CD4-positive, CD25-positive, alpha-beta regulatory T cell (primary cell): ENCODE measurements around the gene NHERF1. TPM values are rescaled to one million over a fixed set of nuclear protein-coding genes. Genes with fewer than 3 reads are reported as not detected.

ENCODE experiments used
- polyA plus RNA-seq, 4 donors: library from polyadenylated mRNA; unstranded; fragments of 300-500 nt; fragmentation: Illumina TruSeq; gene quantifications; one replicate each; pipeline ENCODE4 v1.2.3, GENCODE V29; 2021
- total RNA-seq: library from RNA; stranded (reverse); gene quantifications from one replicate; pipeline ENCODE4 v1.2.3, GENCODE V29; 2022

The NHERF1 gene
- total and polyA plus RNA-seq, 5 donors from 2014 or later = 177 to 453 (median 399) TPM

Other genes with a start within 250 kb of the NHERF1 start
- not detected for gene CD300LB, start 217.2 kb upstream of the NHERF1 start, total RNA-seq
- not detected for gene CD300LB, start 217.2 kb upstream of the NHERF1 start, polyA plus RNA-seq
- not detected for gene CD300C, start 202.5 kb upstream of the NHERF1 start, total RNA-seq
- gene CD300C, start 202.5 kb upstream of the NHERF1 start, polyA plus RNA-seq = under 1 TPM in 1 of 4 donors, not detected in 3; 0.15 TPM
- not detected for gene CD300H, start 181.1 kb upstream of the NHERF1 start, total RNA-seq
- gene CD300H, start 181.1 kb upstream of the NHERF1 start, polyA plus RNA-seq = under 1 TPM in 1 of 4 donors, not detected in 3; 0.37 TPM
- not detected for gene CD300LD, start 156.3 kb upstream of the NHERF1 start, total RNA-seq
- not detected for gene CD300LD, start 156.3 kb upstream of the NHERF1 start, polyA plus RNA-seq
- not detected for gene CD300E, start 124.9 kb upstream of the NHERF1 start, total RNA-seq
- under 1 TPM in 2 of 4 donors, not detected in 2; 0.06 to 0.08 TPM for gene CD300E, start 124.9 kb upstream of the NHERF1 start, polyA plus RNA-seq
- 0.52 TPM for gene CD300LF, start 35.7 kb upstream of the NHERF1 start, total RNA-seq
- gene CD300LF, start 35.7 kb upstream of the NHERF1 start, polyA plus RNA-seq = under 1 TPM in 2 of 4 donors, not detected in 2; 0.19 to 0.21 TPM
- 85.5 TPM for gene RAB37, start 11.4 kb upstream of the NHERF1 start, total RNA-seq
- 100 to 1,000 TPM in 2 of 4 donors, 10 to 100 TPM in 2; 75.6 to 159 (median 104) TPM for gene RAB37, start 11.4 kb upstream of the NHERF1 start, polyA plus RNA-seq
- gene NAT9, start 27.7 kb downstream of the NHERF1 start, total RNA-seq = 35.4 TPM
- gene NAT9, start 27.7 kb downstream of the NHERF1 start, polyA plus RNA-seq = 10 to 100 TPM; 16.2 to 22.0 (median 17.7) TPM
- not detected for gene GRIN2C, start 111.3 kb downstream of the NHERF1 start, total RNA-seq
- not detected for gene GRIN2C, start 111.3 kb downstream of the NHERF1 start, polyA plus RNA-seq
- 7.8 TPM for gene FDXR, start 124.4 kb downstream of the NHERF1 start, total RNA-seq
- 10 to 100 TPM in 2 of 4 donors, 1 to 10 TPM in 2; 5.4 to 15.7 (median 10.5) TPM for gene FDXR, start 124.4 kb downstream of the NHERF1 start, polyA plus RNA-seq
- gene FADS6, start 145.0 kb downstream of the NHERF1 start, total RNA-seq = not detected
- gene FADS6, start 145.0 kb downstream of the NHERF1 start, polyA plus RNA-seq = not detected
- not detected for gene USH1G, start 174.6 kb downstream of the NHERF1 start, total RNA-seq
- not detected for gene USH1G, start 174.6 kb downstream of the NHERF1 start, polyA plus RNA-seq
- gene OTOP2, start 175.6 kb downstream of the NHERF1 start, total RNA-seq = not detected
- not detected for gene OTOP2, start 175.6 kb downstream of the NHERF1 start, polyA plus RNA-seq
- not detected for gene OTOP3, start 187.3 kb downstream of the NHERF1 start, total RNA-seq
- gene OTOP3, start 187.3 kb downstream of the NHERF1 start, polyA plus RNA-seq = not detected
- 5.6 TPM for gene HID1, start 224.1 kb downstream of the NHERF1 start, total RNA-seq
- 1 to 10 TPM; 1.4 to 2.7 (median 2.4) TPM for gene HID1, start 224.1 kb downstream of the NHERF1 start, polyA plus RNA-seq
- not detected for gene CDR2L, start 239.0 kb downstream of the NHERF1 start, total RNA-seq
- gene CDR2L, start 239.0 kb downstream of the NHERF1 start, polyA plus RNA-seq = under 1 TPM in 2 of 4 donors, not detected in 2; 0.05 to 0.09 TPM